ENCODE data around the gene ADIPOR1.

The ADIPOR1 gene

GRCh38 chr1:202976633-202977032 lies 18.5 kb upstream of the ADIPOR1 start:
- in situ Hi-C loops (cut with MboI; ENCODE audit: low pct_unique_long_range_greater_than_20kb, low sequenced_read_pairs): no loop called here

GRCh38 chr1:202974856-202975255 lies 16.7 kb upstream of the ADIPOR1 start:
- in situ Hi-C loops (cut with MboI; ENCODE audit: low pct_unique_long_range_greater_than_20kb, low sequenced_read_pairs): no loop called here
- no peak for DNase-seq

More at GRCh38 chr1:202976633-202977032, 18.5 kb upstream of the ADIPOR1 start:
- peak; percentile 13 for DNase-seq

- DNase-seq: no peak
- in situ Hi-C loops (cut with MboI; ENCODE audit: low pct_unique_long_range_greater_than_20kb, low sequenced_read_pairs): no loop called here
These were observed 13.9 kb upstream of the ADIPOR1 start for GRCh38 chr1:202972046-202972445.

- DNase-seq: peak; percentile 98
- in situ Hi-C loops (cut with MboI; ENCODE audit: low pct_unique_long_range_greater_than_20kb, low sequenced_read_pairs): no loop called here
These were observed 10.8 kb upstream of the ADIPOR1 start for GRCh38 chr1:202968895-202969295.

- DNase-seq: no peak
- in situ Hi-C loops (cut with MboI; ENCODE audit: low pct_unique_long_range_greater_than_20kb, low sequenced_read_pairs): no loop called here
These were observed 10.2 kb upstream of the ADIPOR1 start for GRCh38 chr1:202968351-202968750.

- peak; percentile 57 for DNase-seq
- in situ Hi-C loops (cut with MboI; ENCODE audit: low pct_unique_long_range_greater_than_20kb, low sequenced_read_pairs): no loop called here
These were observed 9.7 kb upstream of the ADIPOR1 start for GRCh38 chr1:202967684-202968281.

GRCh38 chr1:202966006-202966898 lies 8.1 kb upstream of the ADIPOR1 start:
- in situ Hi-C loops (cut with MboI; ENCODE audit: low pct_unique_long_range_greater_than_20kb, low sequenced_read_pairs): no loop called here

GRCh38 chr1:202965422-202965821 lies 7.3 kb upstream of the ADIPOR1 start:
- in situ Hi-C loops (cut with MboI; ENCODE audit: low pct_unique_long_range_greater_than_20kb, low sequenced_read_pairs): no loop called here
- DNase-seq: no peak

More at GRCh38 chr1:202966006-202966898, 8.1 kb upstream of the ADIPOR1 start:
- no peak for DNase-seq

GRCh38 chr1:202964791-202965410 lies 6.8 kb upstream of the ADIPOR1 start:
- in situ Hi-C loops (cut with MboI; ENCODE audit: low pct_unique_long_range_greater_than_20kb, low sequenced_read_pairs): no loop called here
- DNase-seq: no peak

- DNase-seq: no peak
- in situ Hi-C loops (cut with MboI; ENCODE audit: low pct_unique_long_range_greater_than_20kb, low sequenced_read_pairs): no loop called here
These were observed 3.2 kb upstream of the ADIPOR1 start for GRCh38 chr1:202961220-202961880.

- DNase-seq: peak; percentile 15
- in situ Hi-C loops (cut with MboI; ENCODE audit: low pct_unique_long_range_greater_than_20kb, low sequenced_read_pairs): no loop called here
These were observed 1.1 kb upstream of the ADIPOR1 start for GRCh38 chr1:202959276-202959620.

- DNase-seq: no peak
- in situ Hi-C loops (cut with MboI; ENCODE audit: low pct_unique_long_range_greater_than_20kb, low sequenced_read_pairs): no loop called here
These were observed 598 bp upstream of the ADIPOR1 start for GRCh38 chr1:202958544-202959275.

- in situ Hi-C loops (cut with MboI; ENCODE audit: low pct_unique_long_range_greater_than_20kb, low sequenced_read_pairs): no loop called here
- no peak for DNase-seq
These were observed 1.1 kb downstream of the ADIPOR1 start for GRCh38 chr1:202956969-202957368.

- in situ Hi-C loops (cut with MboI; ENCODE audit: low pct_unique_long_range_greater_than_20kb, low sequenced_read_pairs): no loop called here
- DNase-seq: no peak
These were observed 3.9 kb downstream of the ADIPOR1 start for GRCh38 chr1:202954057-202954745.

GRCh38 chr1:202953392-202953791 lies 4.7 kb downstream of the ADIPOR1 start:
- DNase-seq: no peak
- in situ Hi-C loops (cut with MboI; ENCODE audit: low pct_unique_long_range_greater_than_20kb, low sequenced_read_pairs): no loop called here

GRCh38 chr1:202952818-202953217 lies 5.3 kb downstream of the ADIPOR1 start:
- DNase-seq: peak; percentile 82

GRCh38 chr1:202952099-202952498 lies 6.0 kb downstream of the ADIPOR1 start:
- no peak for DNase-seq
- in situ Hi-C loops (cut with MboI; ENCODE audit: low pct_unique_long_range_greater_than_20kb, low sequenced_read_pairs): no loop called here

More at GRCh38 chr1:202952818-202953217, 5.3 kb downstream of the ADIPOR1 start:
- in situ Hi-C loops (cut with MboI; ENCODE audit: low pct_unique_long_range_greater_than_20kb, low sequenced_read_pairs): no loop called here

- in situ Hi-C loops (cut with MboI; ENCODE audit: low pct_unique_long_range_greater_than_20kb, low sequenced_read_pairs): no loop called here
- DNase-seq: no peak
These were observed 6.7 kb downstream of the ADIPOR1 start for GRCh38 chr1:202951437-202951836.

All from KBM-7 (cell line).